Liver (tissue), 9 donors: ENCODE results near the gene FAM124A. TPM values are rescaled to one million over a fixed set of nuclear protein-coding genes. Genes with fewer than 3 reads are reported as not detected.

Experiments used
- DNase-seq: peaks from one replicate; pipeline ENCODE4 v3.0.0-alpha.2; 2017; ENCODE audit warnings: low spot score
- H3K27ac ChIP-seq, 2 donors: one replicate each; pipeline ENCODE4 v1.7.0; 2013; ENCODE audit warnings: inconsistent platforms in 2 of 2, low read length in 2 of 2, control low read depth in 1 of 2, low read depth in 1 of 2, mild to moderate bottlenecking in 1 of 2
- H3K27me3 ChIP-seq, 4 donors: one replicate each; pipeline versions ENCODE4 v1.6.1 to v1.7.0; 2013; ENCODE audit warnings: low read length in 3 of 4, inconsistent platforms in 1 of 4, mild to moderate bottlenecking in 1 of 4, moderate library complexity in 1 of 4; ENCODE audit not compliant: control insufficient read depth in 4 of 4, insufficient read depth in 4 of 4
- H3K36me3 ChIP-seq, 4 donors: one replicate each; pipeline versions ENCODE4 v1.6.1 to v1.7.0; 2013; ENCODE audit warnings: low read length in 3 of 4, mild to moderate bottlenecking in 3 of 4, low read depth in 1 of 4, moderate library complexity in 1 of 4; ENCODE audit not compliant: control insufficient read depth in 4 of 4, insufficient read depth in 3 of 4
- H3K4me1 ChIP-seq, 4 donors: one replicate each; pipeline versions ENCODE4 v1.6.1 to v1.7.0; 2013; ENCODE audit warnings: low read length in 3 of 4, mild to moderate bottlenecking in 3 of 4, moderate library complexity in 1 of 4; ENCODE audit not compliant: control insufficient read depth in 4 of 4, insufficient read depth in 4 of 4
- H3K4me3 ChIP-seq, 3 donors: one replicate each; pipeline versions ENCODE4 v1.6.1 to v1.7.0; 2013; ENCODE audit warnings: low read length in 3 of 3, control low read depth in 1 of 3, low read depth in 1 of 3, mild to moderate bottlenecking in 1 of 3
- H3K9ac ChIP-seq, 2 donors: one replicate each; pipeline ENCODE4 v1.7.0; 2013; ENCODE audit warnings: low read length in 2 of 2, mild to moderate bottlenecking in 2 of 2, moderate library complexity in 2 of 2, control low read depth in 1 of 2, low read depth in 1 of 2
- H3K9me3 ChIP-seq, 4 donors: one replicate each; pipeline versions ENCODE4 v1.6.1 to v1.7.0; 2013; ENCODE audit warnings: low read length in 3 of 4; ENCODE audit not compliant: control insufficient read depth in 4 of 4
- CTCF ChIP-seq: fragments of 150-350 bp; IDR thresholded peaks from 2 replicates; pipeline ENCODE4 v1.5.1; 2017; ENCODE audit warnings: improper control_type of control experiment, low read depth, low read length; ENCODE audit not compliant: missing input control
- EGR1 ChIP-seq, 2 donors: IDR thresholded peaks; 2 replicates each; pipeline ENCODE4 v1.6.1; 2016 to 2018; ENCODE audit warnings: antibody characterized with exemption in 2 of 2, low read depth in 2 of 2
- FOXA1 ChIP-seq: IDR thresholded peaks from 2 replicates; pipeline ENCODE4 v1.6.1; 2016; ENCODE audit warnings: antibody characterized with exemption
- FOXA2 ChIP-seq: IDR thresholded peaks from 2 replicates; pipeline ENCODE4 v1.6.1; 2016; ENCODE audit warnings: antibody characterized with exemption
- GABPA ChIP-seq, 2 donors: IDR thresholded peaks in 1 of 2; conservative IDR thresholded peaks in 1 of 2; 2 replicates each; pipeline ENCODE4 v1.6.1; 2016; ENCODE audit warnings: antibody characterized with exemption in 2 of 2, mild to moderate bottlenecking in 1 of 2, moderate library complexity in 1 of 2
- HNF4A ChIP-seq, 2 donors: conservative IDR thresholded peaks; 2 replicates each; pipeline ENCODE4 v1.6.1; 2016; ENCODE audit warnings: antibody characterized with exemption in 2 of 2, mild to moderate bottlenecking in 2 of 2
- HNF4G ChIP-seq: IDR thresholded peaks from 2 replicates; pipeline ENCODE4 v1.6.1; 2016; ENCODE audit warnings: antibody characterized with exemption
- RAD21 ChIP-seq, 2 donors: IDR thresholded peaks; 2 replicates each; pipeline ENCODE4 v1.6.1; 2016; ENCODE audit warnings: antibody characterized with exemption in 2 of 2, mild to moderate bottlenecking in 2 of 2
- REST ChIP-seq: IDR thresholded peaks from 2 replicates; pipeline ENCODE4 v1.6.1; 2016; ENCODE audit warnings: antibody characterized with exemption, mild to moderate bottlenecking
- RXRA ChIP-seq, 2 donors: IDR thresholded peaks; 2 replicates each; pipeline ENCODE4 v1.6.1; 2017 to 2018; ENCODE audit warnings: antibody characterized with exemption in 2 of 2, mild to moderate bottlenecking in 1 of 2
- SP1 ChIP-seq: IDR thresholded peaks from 2 replicates; pipeline ENCODE4 v1.6.1; 2018; ENCODE audit warnings: antibody characterized with exemption, mild to moderate bottlenecking
- YY1 ChIP-seq: IDR thresholded peaks from 2 replicates; pipeline ENCODE4 v1.6.1; 2016; ENCODE audit warnings: antibody characterized with exemption, mild to moderate bottlenecking
- ZBTB33 ChIP-seq: IDR thresholded peaks from 2 replicates; pipeline ENCODE4 v1.6.1; 2016; ENCODE audit warnings: antibody characterized with exemption
- WGBS: extraction: QIAGEN DNeasy Blood & Tissue Kit; methylation state at CpG from one replicate; pipeline ENCODE4 v1.1.7; 2013; 5-methylcytosine and 5-hydroxymethylcytosine counted together
- polyA plus RNA-seq, 2 donors: library from polyadenylated mRNA; stranded (reverse) in 1 of 2; unstranded in 1 of 2; fragments of 200-250 nt in 1 of 2; fragments of >200 nt in 1 of 2; fragmentation: Nextera tagmentation in 1 of 2; extraction: Ambion mirVana in 1 of 2; gene quantifications; one replicate each; pipeline versions ENCODE4 v1.2.1 to v1.2.3, GENCODE V29; 2013 to 2015
- total RNA-seq, 2 donors: library from RNA; depleted of rRNA; stranded (reverse); fragments of >200 nt; gene quantifications; one replicate each; pipeline ENCODE4 v1.2.3, GENCODE V29; 2014
- TF ChIP-seq, protein P1 (sequence below): IDR thresholded peaks from 2 replicates; pipeline ENCODE4 v1.6.1; 2016; ENCODE audit warnings: antibody characterized with exemption
- donor health status: healthy.
- donor health status: healthy.
- donor health status: healthy.
- donor health status: healthy.
- donor health status: healthy.

Gene FAM124A
- total and polyA plus RNA-seq, 4 donors, result 0.33 to 0.92 (median 0.46) TPM

DNA sequence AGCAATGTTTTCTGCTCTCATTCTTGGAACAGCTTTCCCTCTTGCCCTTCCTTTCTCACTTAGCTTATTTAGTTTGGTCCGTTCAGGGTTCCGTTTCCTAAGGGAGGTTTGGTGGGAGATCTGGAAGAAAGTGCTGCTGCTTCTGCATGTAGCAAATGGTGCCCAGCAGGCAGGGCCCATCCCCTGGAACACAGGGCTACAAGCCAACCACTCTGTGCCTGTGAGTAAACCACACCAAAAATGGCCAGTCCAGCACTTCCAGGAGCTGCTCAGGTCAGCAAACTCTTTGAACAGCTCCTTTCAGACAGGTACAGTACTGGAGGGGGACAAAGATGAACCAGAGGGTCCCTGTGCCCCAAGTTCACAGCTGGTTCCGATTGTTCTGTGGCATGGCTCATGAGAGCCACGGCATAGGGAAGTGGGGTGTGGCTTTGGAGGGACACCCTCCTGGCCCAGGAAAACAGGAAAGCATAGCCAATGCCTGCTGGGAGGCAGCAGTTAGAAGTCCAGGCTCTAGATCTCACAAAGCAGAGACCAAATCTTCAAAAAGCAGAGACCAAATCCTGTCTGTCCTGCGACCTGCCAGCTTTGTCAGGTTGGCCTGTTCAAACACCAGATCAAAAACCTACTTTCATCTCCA is 39.5 kb downstream of the FAM124A start:
- TF ChIP-seq HNF4G (no peak), GABPA (IDR thresholded peaks at IDR 0.05 in 1 of 2, conservative IDR thresholded peaks at IDR 0.05 in 1 of 2) (no peak), FOXA1 (no peak), REST (no peak), HNF4A (conservative IDR thresholded peaks at IDR 0.05) (no peak), RAD21 (IDR thresholded peaks at IDR 0.05) (no peak), RXRA (IDR thresholded peaks at IDR 0.05) (no peak), CTCF (no peak), ZBTB33 (no peak)

DNA sequence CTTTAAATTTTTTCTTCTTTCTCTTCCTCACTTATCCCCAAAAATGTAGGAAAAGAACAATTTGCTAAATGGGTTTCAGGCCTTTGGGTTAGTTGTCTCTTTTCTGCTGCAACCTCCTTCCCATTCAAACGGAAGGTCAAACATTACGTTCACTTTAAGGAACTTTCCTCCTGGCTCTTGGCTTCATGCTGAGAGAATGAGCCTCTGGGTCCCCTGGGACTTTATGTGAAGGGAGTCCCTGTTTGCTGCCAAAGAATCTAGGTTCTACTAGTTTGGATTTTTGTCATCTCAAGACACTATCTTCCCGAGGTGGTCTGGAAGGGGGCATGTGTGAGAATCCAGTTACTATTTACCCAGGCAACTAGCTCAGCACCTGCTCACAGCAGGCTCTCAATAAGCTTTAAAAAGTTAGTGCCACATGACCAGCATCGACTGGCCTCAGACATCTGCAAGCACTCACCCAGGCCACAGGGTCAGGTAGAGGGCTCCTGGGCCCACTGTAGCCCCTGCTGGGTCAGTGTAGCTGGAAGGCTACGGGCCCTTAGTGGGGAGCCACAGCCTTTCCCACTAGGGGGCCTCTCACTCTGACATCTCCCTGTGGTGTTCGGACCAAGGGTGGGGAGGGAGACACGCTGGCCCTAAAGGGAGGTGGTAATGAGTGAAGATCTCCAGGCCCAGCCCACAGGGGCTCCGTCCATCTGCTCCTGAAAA is 40.5 kb downstream of the FAM124A start:
- no peak for DNase-seq
- Histone ChIP-seq H3K4me3 (no peak overlapping the region), H3K36me3 (no peaks in the 10 kb centered on the region), H3K9me3 (no peaks in the 10 kb centered on the region), H3K9ac (no peak overlapping the region), H3K27ac (no peak overlapping the region), H3K4me1 (no peaks in the 10 kb centered on the region), H3K27me3 (no peaks in the 10 kb centered on the region)
- 78% methylated on average over 8 of the region's 8 CpGs for WGBS
- TF ChIP-seq REST (no peak), HNF4G (no peak), YY1 (no peak), RXRA (IDR thresholded peaks at IDR 0.05) (no peak), RAD21 (IDR thresholded peaks at IDR 0.05) (no peak), EGR1 (IDR thresholded peaks at IDR 0.05; ENCODE audit: low read depth in 2 of 2) (no peak), CTCF (no peak), FOXA2 (no peak), SP1 (no peak), GABPA (IDR thresholded peaks at IDR 0.05 in 1 of 2, conservative IDR thresholded peaks at IDR 0.05 in 1 of 2) (no peak)
- TF ChIP-seq, protein P1, sequence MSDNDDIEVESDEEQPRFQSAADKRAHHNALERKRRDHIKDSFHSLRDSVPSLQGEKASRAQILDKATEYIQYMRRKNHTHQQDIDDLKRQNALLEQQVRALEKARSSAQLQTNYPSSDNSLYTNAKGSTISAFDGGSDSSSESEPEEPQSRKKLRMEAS, result no peak

More for the DNA sequence above, 39.5 kb downstream of the FAM124A start:
- Histone ChIP-seq H3K4me3 (no peak overlapping the region), H3K4me1 (no peaks in the 10 kb centered on the region), H3K9ac (no peak overlapping the region), H3K9me3 (no peaks in the 10 kb centered on the region), H3K27me3 (no peaks in the 10 kb centered on the region), H3K36me3 (no peaks in the 10 kb centered on the region), H3K27ac (no peak overlapping the region)
- no peak for DNase-seq
- 81% methylated on average over 5 of the region's 5 CpGs for WGBS
